Subcutaneous abdominal adipose tissue (tissue), 5 donors: ENCODE measurements around the gene CLIC4.

Source experiments
- H3K27ac ChIP-seq: one replicate; pipeline ENCODE4 v1.7.0; 2013; ENCODE audit warnings: low read depth, mild to moderate bottlenecking, inconsistent platforms, low read length, moderate library complexity
- H3K27me3 ChIP-seq, 5 donors: one replicate each; pipeline ENCODE4 v1.7.0; 2013; ENCODE audit warnings: low read length in 5 of 5, inconsistent platforms in 1 of 5; ENCODE audit not compliant: control insufficient read depth in 5 of 5, insufficient read depth in 4 of 5
- H3K36me3 ChIP-seq, 5 donors: one replicate each; pipeline ENCODE4 v1.7.0; 2013; ENCODE audit warnings: low read length in 5 of 5; ENCODE audit not compliant: control insufficient read depth in 5 of 5, insufficient read depth in 5 of 5
- H3K4me1 ChIP-seq, 5 donors: one replicate each; pipeline ENCODE4 v1.7.0; 2013; ENCODE audit warnings: low read length in 5 of 5, mild to moderate bottlenecking in 3 of 5, moderate library complexity in 1 of 5; ENCODE audit not compliant: control insufficient read depth in 5 of 5, insufficient read depth in 5 of 5
- H3K4me3 ChIP-seq, 5 donors: one replicate each; pipeline ENCODE4 v1.7.0; 2013; ENCODE audit warnings: low read length in 5 of 5, low read depth in 1 of 5
- H3K9ac ChIP-seq, 5 donors: one replicate each; pipeline ENCODE4 v1.7.0; 2013; ENCODE audit warnings: low read length in 5 of 5, mild to moderate bottlenecking in 4 of 5, moderate library complexity in 3 of 5
- H3K9me3 ChIP-seq, 5 donors: one replicate each; pipeline ENCODE4 v1.7.0; 2013; ENCODE audit warnings: low read length in 5 of 5; ENCODE audit not compliant: control insufficient read depth in 5 of 5
- donor health status: healthy.
- donor health status: healthy.
- donor health status: healthy.
- donor health status: healthy.
- donor health status: healthy.

CLIC4 gene

GRCh38 chr1:24853649-24854048 lies 108.4 kb downstream of the CLIC4 start:
- H3K36me3 ChIP-seq = no peaks in the 10 kb centered on the region
- no peak overlapping the region for H3K27ac ChIP-seq
- H3K4me3 ChIP-seq = no peak overlapping the region
- peaks cover 0 to 7% (median 0%) of the 10 kb centered on the region in 5 donors for H3K27me3 ChIP-seq
- peaks cover 0 to 11% (median 7%) of the 10 kb centered on the region in 5 donors for H3K4me1 ChIP-seq
- H3K9me3 ChIP-seq = no peaks in the 10 kb centered on the region
- no peak overlapping the region for H3K9ac ChIP-seq

DNA sequence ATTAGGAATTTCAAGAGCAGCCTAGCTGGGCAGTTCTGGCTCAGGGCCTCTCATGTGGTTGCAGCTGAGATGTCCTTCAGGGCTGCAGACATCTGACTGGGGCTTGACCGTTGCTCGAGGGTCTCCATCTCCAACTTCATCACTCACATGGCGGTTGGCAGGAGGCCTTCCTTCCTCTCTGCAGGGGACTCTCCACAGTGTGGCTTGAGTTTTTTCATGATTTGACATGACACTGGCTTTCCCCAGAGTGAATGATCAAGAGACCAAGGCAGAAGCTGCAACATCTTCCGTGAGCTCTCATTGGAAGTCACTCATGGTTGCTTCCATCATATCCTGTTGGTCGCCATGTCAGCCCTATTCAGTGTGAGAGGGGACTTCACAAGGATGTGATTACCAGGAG lies 110.2 kb downstream of the CLIC4 start:
- Histone ChIP-seq H3K4me1 (no peaks in the 10 kb centered on the region), H3K9me3 (no peaks in the 10 kb centered on the region), H3K36me3 (no peaks in the 10 kb centered on the region), H3K9ac (no peak overlapping the region), H3K27me3 (peaks cover 0 to 7% (median 0%) of the 10 kb centered on the region in 5 donors), H3K27ac (no peak overlapping the region), H3K4me3 (no peak overlapping the region)

- Histone ChIP-seq H3K27ac (no peak overlapping the region), H3K4me1 (no peaks in the 10 kb centered on the region), H3K9me3 (no peaks in the 10 kb centered on the region), H3K4me3 (no peak overlapping the region), H3K9ac (no peak overlapping the region), H3K36me3 (no peaks in the 10 kb centered on the region), H3K27me3 (peaks cover 7 to 21% (median 14%) of the 10 kb centered on the region in 5 donors)
Measured at GRCh38 chr1:24856787-24857506, 111.7 kb downstream of the CLIC4 start.

DNA sequence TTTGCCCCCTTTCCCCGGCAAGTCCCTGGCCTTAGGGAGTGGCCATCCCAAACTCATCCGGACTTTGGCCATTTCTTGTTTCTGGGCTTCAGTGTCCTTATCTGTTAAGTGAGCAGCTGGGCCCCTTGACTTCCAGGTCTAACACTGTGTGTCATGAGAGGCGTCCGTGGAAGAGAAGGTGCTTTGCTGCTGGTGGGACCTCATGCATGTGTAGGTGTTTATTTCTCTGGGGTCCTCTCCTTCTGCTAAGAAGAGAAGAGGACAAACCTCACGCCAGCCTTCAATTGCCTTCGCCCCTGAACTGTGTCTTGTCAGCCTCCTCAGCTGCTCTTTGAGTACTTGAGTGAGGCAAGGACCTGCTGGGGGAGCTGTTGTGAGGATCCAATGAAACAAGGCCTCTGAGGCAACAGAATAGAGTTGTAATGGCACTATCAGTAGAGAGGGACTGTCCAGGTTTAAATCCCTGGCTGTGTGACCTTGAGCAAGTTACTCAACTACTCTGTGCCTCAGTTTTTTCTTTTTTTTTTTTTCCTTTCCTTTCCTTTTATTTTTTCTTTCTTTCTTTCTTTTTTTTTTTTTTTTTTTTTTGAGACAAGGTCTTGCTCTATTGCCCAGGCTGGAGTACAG lies 112.4 kb downstream of the CLIC4 start:
- Histone ChIP-seq H3K4me1 (no peaks in the 10 kb centered on the region), H3K27me3 (peaks cover 10 to 26% (median 15%) of the 10 kb centered on the region in 5 donors), H3K36me3 (no peaks in the 10 kb centered on the region), H3K4me3 (no peak overlapping the region), H3K9ac (no peak overlapping the region), H3K27ac (no peak overlapping the region), H3K9me3 (no peaks in the 10 kb centered on the region)

- no peaks in the 10 kb centered on the region for H3K9me3 ChIP-seq
- no peak overlapping the region for H3K9ac ChIP-seq
- H3K27ac ChIP-seq = no peak overlapping the region
- H3K27me3 ChIP-seq = peaks cover 10 to 32% (median 21%) of the 10 kb centered on the region in 5 donors
- no peak overlapping the region for H3K4me3 ChIP-seq
- H3K36me3 ChIP-seq = no peaks in the 10 kb centered on the region
- no peaks in the 10 kb centered on the region for H3K4me1 ChIP-seq
Measured at GRCh38 chr1:24858277-24858676, 113.0 kb downstream of the CLIC4 start.

- peaks cover 10 to 36% (median 21%) of the 10 kb centered on the region in 5 donors for H3K27me3 ChIP-seq
Measured at GRCh38 chr1:24859063-24860010, 114.1 kb downstream of the CLIC4 start.

DNA sequence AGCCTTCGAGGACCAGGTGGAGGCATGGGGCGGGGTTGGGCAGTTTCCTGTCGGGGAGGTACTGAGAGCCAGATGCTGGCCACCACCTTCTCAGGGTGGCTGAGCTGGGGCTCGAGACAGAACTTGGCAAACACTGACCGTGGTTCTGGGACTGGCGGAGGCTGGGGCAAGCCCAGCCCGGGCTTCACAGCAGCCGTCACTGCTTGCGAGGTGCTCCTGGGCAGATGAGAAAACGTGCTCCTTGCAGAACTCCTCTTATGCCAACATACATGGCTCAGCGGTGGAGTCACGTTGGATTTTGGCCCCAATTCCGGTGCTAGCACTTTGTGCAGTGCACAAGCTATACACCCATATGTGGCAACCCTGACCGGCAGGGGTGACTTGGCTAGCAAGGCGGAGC lies 115.6 kb downstream of the CLIC4 start:
- Histone ChIP-seq H3K27me3 (peaks cover 10 to 34% (median 26%) of the 10 kb centered on the region in 5 donors), H3K9ac (no peak overlapping the region), H3K4me1 (peaks cover 0 to 5% (median 0%) of the 10 kb centered on the region in 5 donors), H3K36me3 (no peaks in the 10 kb centered on the region), H3K27ac (no peak overlapping the region), H3K9me3 (no peaks in the 10 kb centered on the region), H3K4me3 (no peak overlapping the region)

More at GRCh38 chr1:24859063-24860010, 114.1 kb downstream of the CLIC4 start:
- Histone ChIP-seq H3K9ac (no peak overlapping the region), H3K4me1 (peaks cover 0 to 3% (median 0%) of the 10 kb centered on the region in 5 donors), H3K36me3 (no peaks in the 10 kb centered on the region), H3K4me3 (no peak overlapping the region), H3K9me3 (no peaks in the 10 kb centered on the region), H3K27ac (no peak overlapping the region)

- H3K9ac ChIP-seq = no peak overlapping the region
- H3K4me3 ChIP-seq = no peak overlapping the region
- H3K36me3 ChIP-seq = no peaks in the 10 kb centered on the region
- no peak overlapping the region for H3K27ac ChIP-seq
- peaks cover 0 to 5% (median 0%) of the 10 kb centered on the region in 5 donors for H3K4me1 ChIP-seq
- no peaks in the 10 kb centered on the region for H3K9me3 ChIP-seq
- H3K27me3 ChIP-seq = peaks cover 15 to 39% (median 33%) of the 10 kb centered on the region in 5 donors
Measured at GRCh38 chr1:24861821-24862727, 116.8 kb downstream of the CLIC4 start.

- no peak overlapping the region for H3K4me3 ChIP-seq
- no peaks in the 10 kb centered on the region for H3K36me3 ChIP-seq
- H3K27ac ChIP-seq = no peak overlapping the region
- H3K4me1 ChIP-seq = peaks cover 0 to 5% (median 0%) of the 10 kb centered on the region in 5 donors
- H3K9ac ChIP-seq = no peak overlapping the region
- no peaks in the 10 kb centered on the region for H3K9me3 ChIP-seq
- peaks cover 24 to 47% (median 34%) of the 10 kb centered on the region in 5 donors for H3K27me3 ChIP-seq
Measured at GRCh38 chr1:24862775-24863483, 117.7 kb downstream of the CLIC4 start.
